ENCODE data around the gene C11orf87. TPM values are rescaled to one million over a fixed set of nuclear protein-coding genes. Genes with fewer than 3 reads are reported as not detected.

C11orf87 gene
- total and polyA plus RNA-seq, 8 donors, result 0.03 to 0.18 TPM; not detected in 6

DNA sequence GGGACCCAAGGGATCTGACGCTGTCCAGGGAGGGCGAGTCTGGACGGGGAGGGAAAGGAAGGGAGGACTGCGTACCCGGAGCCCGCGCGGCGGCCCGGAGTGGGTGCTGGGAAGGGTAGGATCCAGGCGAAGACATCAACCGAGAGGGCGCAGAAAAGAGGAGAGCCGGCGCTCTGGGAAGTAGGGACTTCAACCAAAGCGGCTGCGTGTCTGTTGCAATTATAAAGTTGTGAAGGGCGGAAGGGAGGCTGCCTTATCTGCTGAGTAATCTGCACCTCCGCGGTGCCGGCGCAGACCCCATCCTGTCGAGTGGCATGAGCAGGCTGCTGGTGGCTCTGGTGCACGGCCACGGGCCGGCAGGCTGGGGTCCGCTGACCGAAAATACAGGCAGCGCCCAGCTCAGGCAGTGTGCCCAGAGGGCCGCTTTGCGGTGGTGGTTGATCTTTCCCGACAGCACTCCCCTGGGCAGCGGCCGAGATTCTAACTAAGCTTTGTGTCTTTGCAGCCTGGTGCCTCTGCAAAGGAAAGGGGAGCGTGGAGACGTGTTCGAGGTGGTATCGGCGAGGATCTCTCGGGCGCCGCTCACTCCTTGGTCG, 978 bp downstream of the C11orf87 start:
- TF ChIP-seq POLR2A (IDR thresholded peaks at IDR 0.05) (no peak), POLR2AphosphoS5 (IDR thresholded peaks at IDR 0.05) (no peak), EP300 (IDR thresholded peaks at IDR 0.05) (no peak)
- TF ChIP-seq, protein P1, sequence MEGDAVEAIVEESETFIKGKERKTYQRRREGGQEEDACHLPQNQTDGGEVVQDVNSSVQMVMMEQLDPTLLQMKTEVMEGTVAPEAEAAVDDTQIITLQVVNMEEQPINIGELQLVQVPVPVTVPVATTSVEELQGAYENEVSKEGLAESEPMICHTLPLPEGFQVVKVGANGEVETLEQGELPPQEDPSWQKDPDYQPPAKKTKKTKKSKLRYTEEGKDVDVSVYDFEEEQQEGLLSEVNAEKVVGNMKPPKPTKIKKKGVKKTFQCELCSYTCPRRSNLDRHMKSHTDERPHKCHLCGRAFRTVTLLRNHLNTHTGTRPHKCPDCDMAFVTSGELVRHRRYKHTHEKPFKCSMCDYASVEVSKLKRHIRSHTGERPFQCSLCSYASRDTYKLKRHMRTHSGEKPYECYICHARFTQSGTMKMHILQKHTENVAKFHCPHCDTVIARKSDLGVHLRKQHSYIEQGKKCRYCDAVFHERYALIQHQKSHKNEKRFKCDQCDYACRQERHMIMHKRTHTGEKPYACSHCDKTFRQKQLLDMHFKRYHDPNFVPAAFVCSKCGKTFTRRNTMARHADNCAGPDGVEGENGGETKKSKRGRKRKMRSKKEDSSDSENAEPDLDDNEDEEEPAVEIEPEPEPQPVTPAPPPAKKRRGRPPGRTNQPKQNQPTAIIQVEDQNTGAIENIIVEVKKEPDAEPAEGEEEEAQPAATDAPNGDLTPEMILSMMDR (IDR thresholded peaks at IDR 0.05), result no peak
- Histone ChIP-seq H3K4me1 (peaks cover 10 to 32% (median 22%) of the 10 kb centered on the region in 4 donors), H3K27ac (no peak overlapping the region), H3K9me3 (peaks cover 0 to 7% (median 0%) of the 10 kb centered on the region in 4 donors), H3K27me3 (peaks cover 0 to 58% (median 35%) of the 10 kb centered on the region in 3 donors), H3K4me3 (peak overlapping the region; percentile 24 to 31 (median 30)), H3K36me3 (no peaks in the 10 kb centered on the region)
- WGBS, 5 donors, result 2 to 4% (median 2%) methylated on average over 22 to 43 of the region's 43 CpGs
- DNase-seq, result peak in 1 of 2 donors; percentile 26
- intact Hi-C loops (cut with DNase I; ENCODE audit: low total_unique reads), result no loop called here

- Histone ChIP-seq H3K36me3 (no peaks in the 10 kb centered on the region), H3K4me1 (peaks cover 10 to 32% (median 22%) of the 10 kb centered on the region in 4 donors), H3K9me3 (peaks cover 0 to 7% (median 0%) of the 10 kb centered on the region in 4 donors), H3K27me3 (peaks cover 0 to 58% (median 35%) of the 10 kb centered on the region in 3 donors), H3K4me3 (peak overlapping the region; percentile 24 to 31 (median 30)), H3K27ac (no peak overlapping the region)
- 17 to 27% (median 18%) methylated on average over 19 to 45 of the region's 45 CpGs for WGBS, 5 donors
- TF ChIP-seq POLR2AphosphoS5 (IDR thresholded peaks at IDR 0.05) (no peak), EP300 (IDR thresholded peaks at IDR 0.05) (no peak), POLR2A (IDR thresholded peaks at IDR 0.05) (no peak)
- TF ChIP-seq, protein P1 (IDR thresholded peaks at IDR 0.05), result no peak
- intact Hi-C loops (cut with DNase I; ENCODE audit: low total_unique reads), result no loop called here
- no peak for DNase-seq
Observed at GRCh38 chr11:109423466-109424190, 1.6 kb downstream of the C11orf87 start.

GRCh38 chr11:109424901-109425300, 2.9 kb downstream of the C11orf87 start:
- Histone ChIP-seq H3K9me3 (peaks cover 0 to 7% (median 0%) of the 10 kb centered on the region in 4 donors), H3K4me3 (no peak overlapping the region), H3K27ac (no peak overlapping the region), H3K4me1 (peaks cover 10 to 32% (median 22%) of the 10 kb centered on the region in 4 donors), H3K27me3 (peaks cover 0 to 56% (median 35%) of the 10 kb centered on the region in 3 donors), H3K36me3 (no peaks in the 10 kb centered on the region)
- 5 to 10% (median 8%) methylated on average over 10 of the region's 10 CpGs for WGBS, 5 donors
- peak; percentile 33 to 51 for DNase-seq
- intact Hi-C loops (cut with DNase I; ENCODE audit: low total_unique reads), result no loop called here
- no peak for TF ChIP-seq EP300 (IDR thresholded peaks at IDR 0.05)

DNA sequence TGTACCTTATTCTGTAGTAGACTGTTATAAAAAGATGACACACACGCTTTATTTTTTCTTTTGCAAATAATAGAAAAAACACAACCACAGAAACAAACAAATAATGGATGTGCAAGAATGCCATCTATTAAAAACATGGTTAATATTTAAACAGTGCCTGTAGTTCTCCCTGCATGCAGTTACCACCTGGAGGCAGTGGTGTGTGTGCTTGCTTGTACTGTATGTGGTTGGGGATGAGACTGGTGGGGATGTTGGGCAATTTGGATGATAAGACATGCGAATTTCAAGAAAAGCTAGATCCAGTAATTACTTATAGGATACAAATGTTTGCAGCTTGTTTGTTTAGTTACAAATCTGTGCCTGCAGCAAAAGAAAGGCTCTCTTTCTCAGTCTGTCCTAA, 3.6 kb downstream of the C11orf87 start:
- Histone ChIP-seq H3K9me3 (peaks cover 0 to 7% (median 0%) of the 10 kb centered on the region in 4 donors), H3K4me3 (no peak overlapping the region), H3K27me3 (peaks cover 0 to 50% (median 35%) of the 10 kb centered on the region in 3 donors), H3K27ac (no peak overlapping the region), H3K36me3 (no peaks in the 10 kb centered on the region), H3K4me1 (peaks cover 10 to 32% (median 22%) of the 10 kb centered on the region in 4 donors)
- TF ChIP-seq, protein P1 (IDR thresholded peaks at IDR 0.05), result no peak
- no peak for TF ChIP-seq POLR2AphosphoS5 (IDR thresholded peaks at IDR 0.05)
- no peak for TF ChIP-seq POLR2A (IDR thresholded peaks at IDR 0.05)
- TF ChIP-seq EP300 (IDR thresholded peaks at IDR 0.05), result no peak
- 34 to 51% (median 46%) methylated on average over 2 of the region's 2 CpGs for WGBS, 5 donors
- no peak for DNase-seq
- intact Hi-C loops (cut with DNase I; ENCODE audit: low total_unique reads), result no loop called here

All from stomach (tissue), 9 donors.